Thoracic aorta endothelial cell (primary cell): ENCODE measurements around the gene TAF4B. TPM values are rescaled to one million over a fixed set of nuclear protein-coding genes. Genes with fewer than 3 reads are reported as not detected.

Experiments
- small RNA-seq: library from RNA; depleted of rRNA; stranded (forward); fragments of <200 nt; gene quantifications from one replicate; pipeline ENCODE3, GENCODE V24; 2012
- total RNA-seq: library from RNA; depleted of rRNA; stranded (reverse); fragments of >200 nt; gene quantifications from 2 replicates; pipeline ENCODE4 v1.2.3, GENCODE V29; 2012

TAF4B gene
- total RNA-seq: 7.0 and 9.6 TPM in 2 replicates

DNA sequence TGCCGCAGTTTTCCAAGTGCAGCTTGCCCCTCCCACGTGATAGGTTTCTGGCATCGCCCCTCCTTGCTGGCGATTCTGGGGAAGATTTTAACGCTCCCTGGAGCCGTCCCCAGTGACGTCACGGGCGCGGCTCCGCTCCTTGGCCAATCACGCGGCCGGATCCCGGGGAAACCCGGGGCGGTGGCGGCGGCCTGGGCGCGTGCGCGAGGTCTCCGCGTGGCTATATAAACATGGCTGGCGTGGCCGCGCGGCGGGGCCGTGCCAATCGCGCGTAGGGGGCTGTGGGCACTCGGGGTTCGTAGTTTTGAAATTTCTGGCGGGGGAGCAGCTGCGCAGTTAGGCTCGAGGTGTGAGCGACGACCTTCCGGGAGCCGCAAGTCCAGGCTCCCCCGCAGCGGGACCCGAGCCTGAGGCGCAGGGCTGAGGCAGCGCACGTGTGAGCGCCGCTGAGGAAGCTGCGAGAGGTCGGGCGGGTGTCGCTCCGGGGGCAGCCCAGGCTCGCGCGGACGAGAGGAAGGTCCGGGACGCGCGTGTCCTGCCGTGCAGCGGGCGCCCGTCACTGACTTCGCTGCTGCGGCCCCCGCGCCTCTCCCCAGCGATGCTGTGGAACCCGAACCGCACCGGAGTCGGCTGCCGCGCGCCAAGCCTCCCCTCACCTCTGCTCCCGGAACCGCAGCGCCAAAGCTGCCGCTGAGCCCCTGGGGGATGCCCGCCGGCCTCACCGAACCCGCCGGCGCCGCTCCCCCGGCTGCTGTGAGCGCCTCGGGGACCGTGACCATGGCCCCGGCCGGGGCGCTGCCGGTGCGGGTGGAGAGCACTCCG, at the start of gene TAF4B:
TAF4B (plus strand) TSS at position 217 of the 822 bp plus-strand sequence; CDS start at position 706, 489 bp downstream.

Small RNA genes within 50 kb of the gene (small RNA-seq; reads per million reads assigned to genes)
- gene RNU6-1289P: not detected

Other genes with a start within 250 kb of the TAF4B start
- gene SS18, start 135.8 kb upstream of the TAF4B start, total RNA-seq: 92.8 and 98.8 TPM in 2 replicates
- gene PSMA8, start 92.6 kb upstream of the TAF4B start, total RNA-seq: not detected in 2 replicates